ENCODE results near the gene CAPZB.

CAPZB gene

GRCh38 chr1:19433719-19433998 lies 51.7 kb downstream of the CAPZB start:
- Histone ChIP-seq H3K27ac (ENCODE audit: low read depth, low read length, poor library complexity, severe bottlenecking) (no peak overlapping the region), H4K20me1 (ENCODE audit: insufficient read depth, low read length) (peaks cover 3% of the 10 kb centered on the region; the same call in 1 of the 2 replicates)

GRCh38 chr1:19432943-19433718 lies 52.2 kb downstream of the CAPZB start:
- Histone ChIP-seq H3K27ac (ENCODE audit: low read depth, low read length, poor library complexity, severe bottlenecking) (no peak overlapping the region), H3K4me3 (ENCODE audit: low read depth, low read length, poor library complexity, severe bottlenecking) (no peak overlapping the region), H4K20me1 (ENCODE audit: insufficient read depth, low read length) (peaks cover 3% of the 10 kb centered on the region; the same call in 1 of the 2 replicates), H3K4me2 (ENCODE audit: low read length) (no peak overlapping the region), H3F3A (ENCODE audit: insufficient read depth, low read length) (no peaks in the 10 kb centered on the region), H3K27me3 (ENCODE audit: insufficient read depth, low read length) (no peaks in the 10 kb centered on the region), H2AFZ (ENCODE audit: low read length) (no peak overlapping the region), H3K4me1 (ENCODE audit: insufficient read depth, low read length, severe bottlenecking) (peaks cover 18% of the 10 kb centered on the region), H3K9me3 (ENCODE audit: low read length) (no peaks in the 10 kb centered on the region), H3K79me2 (ENCODE audit: insufficient read depth, low read length) (peaks cover 40% of the 10 kb centered on the region), H3K9me2 (ENCODE audit: low read depth, low read length) (no peaks in the 10 kb centered on the region), H3K36me3 (ENCODE audit: insufficient read depth, low read length) (peaks cover 25% of the 10 kb centered on the region; the same call in 1 of the 2 replicates), H3K9ac (ENCODE audit: low read length) (no peak overlapping the region)
- TF ChIP-seq CTCF (IDR thresholded peaks at IDR 0.05; ENCODE audit: low read length), result no peak
- TF ChIP-seq EZH2 (IDR thresholded peaks at IDR 0.05; ENCODE audit: borderline replicate concordance, low read length), result no peak

More at GRCh38 chr1:19433719-19433998, 51.7 kb downstream of the CAPZB start:
- Histone ChIP-seq H3K79me2 (ENCODE audit: insufficient read depth, low read length) (peaks cover 35% of the 10 kb centered on the region), H3K9me2 (ENCODE audit: low read depth, low read length) (no peaks in the 10 kb centered on the region), H3K27me3 (ENCODE audit: insufficient read depth, low read length) (no peaks in the 10 kb centered on the region), H3K9ac (ENCODE audit: low read length) (no peak overlapping the region), H3K4me2 (ENCODE audit: low read length) (no peak overlapping the region), H3K4me1 (ENCODE audit: insufficient read depth, low read length, severe bottlenecking) (peaks cover 18% of the 10 kb centered on the region), H3K36me3 (ENCODE audit: insufficient read depth, low read length) (peaks cover 22% of the 10 kb centered on the region; the same call in 1 of the 2 replicates), H3K9me3 (ENCODE audit: low read length) (no peaks in the 10 kb centered on the region), H3K4me3 (ENCODE audit: low read depth, low read length, poor library complexity, severe bottlenecking) (no peak overlapping the region), H2AFZ (ENCODE audit: low read length) (no peak overlapping the region), H3F3A (ENCODE audit: insufficient read depth, low read length) (no peaks in the 10 kb centered on the region)
- TF ChIP-seq EZH2 (IDR thresholded peaks at IDR 0.05; ENCODE audit: borderline replicate concordance, low read length), result no peak
- TF ChIP-seq CTCF (IDR thresholded peaks at IDR 0.05; ENCODE audit: low read length), result no peak

- Histone ChIP-seq H2AFZ (ENCODE audit: low read length) (no peak overlapping the region), H3K9me2 (ENCODE audit: low read depth, low read length) (no peaks in the 10 kb centered on the region), H3K9ac (ENCODE audit: low read length) (no peak overlapping the region), H3K79me2 (ENCODE audit: insufficient read depth, low read length) (peaks cover 48% of the 10 kb centered on the region), H3K27ac (ENCODE audit: low read depth, low read length, poor library complexity, severe bottlenecking) (no peak overlapping the region), H3K36me3 (ENCODE audit: insufficient read depth, low read length) (peaks cover 7% of the 10 kb centered on the region; the same call in 1 of the 2 replicates), H3K9me3 (ENCODE audit: low read length) (no peaks in the 10 kb centered on the region), H3K27me3 (ENCODE audit: insufficient read depth, low read length) (no peaks in the 10 kb centered on the region), H3K4me2 (ENCODE audit: low read length) (no peak overlapping the region), H3K4me3 (ENCODE audit: low read depth, low read length, poor library complexity, severe bottlenecking) (no peak overlapping the region), H4K20me1 (ENCODE audit: insufficient read depth, low read length) (peaks cover 3% of the 10 kb centered on the region; the same call in 1 of the 2 replicates), H3F3A (ENCODE audit: insufficient read depth, low read length) (no peaks in the 10 kb centered on the region), H3K4me1 (ENCODE audit: insufficient read depth, low read length, severe bottlenecking) (peaks cover 18% of the 10 kb centered on the region)
- no peak for TF ChIP-seq EZH2 (IDR thresholded peaks at IDR 0.05; ENCODE audit: borderline replicate concordance, low read length)
- TF ChIP-seq CTCF (IDR thresholded peaks at IDR 0.05; ENCODE audit: low read length), result no peak
Observed at GRCh38 chr1:19430121-19431068, 54.9 kb downstream of the CAPZB start.

Measured in OCI-LY1 (cell line).